ENCODE data around the gene GALNTL6.
A peak's percentile ranks its signal among the peaks of the same experiment; 100 is the strongest.

GALNTL6 gene

GRCh38 chr4:172992648-172993378, 1179.6 kb downstream of the GALNTL6 start:
- no peak for TF ChIP-seq CTCF (IDR thresholded peaks at IDR 0.05; ENCODE audit: poor library complexity, severe bottlenecking)
- no peaks in the 10 kb centered on the region for H3K27me3 ChIP-seq (ENCODE audit: insufficient read depth, poor library complexity, severe bottlenecking)
- H3K36me3 ChIP-seq (ENCODE audit: low read depth): no peaks in the 10 kb centered on the region
- H3K4me1 ChIP-seq (ENCODE audit: insufficient read depth, poor library complexity, severe bottlenecking): peaks cover 26% of the 10 kb centered on the region
- no peak overlapping the region for H3K27ac ChIP-seq (ENCODE audit: poor library complexity, severe bottlenecking)
- peaks cover 5% of the 10 kb centered on the region for H3K9me3 ChIP-seq (ENCODE audit: severe bottlenecking)
- no peak for ATAC-seq (ENCODE audit: low read depth)
- no peak for DNase-seq (ENCODE audit: low spot score)
- H3K4me3 ChIP-seq (ENCODE audit: severe bottlenecking): no peak overlapping the region

- H3K9me3 ChIP-seq (ENCODE audit: severe bottlenecking): no peaks in the 10 kb centered on the region
- no peak for TF ChIP-seq CTCF (IDR thresholded peaks at IDR 0.05; ENCODE audit: poor library complexity, severe bottlenecking)
- no peak for ATAC-seq (ENCODE audit: low read depth)
- DNase-seq (ENCODE audit: low spot score): no peak
- H3K4me3 ChIP-seq (ENCODE audit: severe bottlenecking): no peak overlapping the region
- no peak overlapping the region for H3K27ac ChIP-seq (ENCODE audit: poor library complexity, severe bottlenecking)
- no peaks in the 10 kb centered on the region for H3K27me3 ChIP-seq (ENCODE audit: insufficient read depth, poor library complexity, severe bottlenecking)
- no peaks in the 10 kb centered on the region for H3K36me3 ChIP-seq (ENCODE audit: low read depth)
- peaks cover 41% of the 10 kb centered on the region for H3K4me1 ChIP-seq (ENCODE audit: insufficient read depth, poor library complexity, severe bottlenecking)
Observed at GRCh38 chr4:172995161-172995560, 1182.0 kb downstream of the GALNTL6 start.

GRCh38 chr4:172995704-172996103, 1182.5 kb downstream of the GALNTL6 start:
- TF ChIP-seq CTCF (IDR thresholded peaks at IDR 0.05; ENCODE audit: poor library complexity, severe bottlenecking): no peak
- DNase-seq (ENCODE audit: low spot score) (no peak), ATAC-seq (ENCODE audit: low read depth) (no peak)
- no peaks in the 10 kb centered on the region for H3K36me3 ChIP-seq (ENCODE audit: low read depth)
- peaks cover 41% of the 10 kb centered on the region for H3K4me1 ChIP-seq (ENCODE audit: insufficient read depth, poor library complexity, severe bottlenecking)
- H3K9me3 ChIP-seq (ENCODE audit: severe bottlenecking): no peaks in the 10 kb centered on the region
- H3K27ac ChIP-seq (ENCODE audit: poor library complexity, severe bottlenecking): peak overlapping the region; percentile 75
- H3K4me3 ChIP-seq (ENCODE audit: severe bottlenecking): no peak overlapping the region
- no peaks in the 10 kb centered on the region for H3K27me3 ChIP-seq (ENCODE audit: insufficient read depth, poor library complexity, severe bottlenecking)

GRCh38 chr4:172996571-172997216, 1183.5 kb downstream of the GALNTL6 start:
- Histone ChIP-seq H3K36me3 (ENCODE audit: low read depth) (no peaks in the 10 kb centered on the region), H3K4me3 (ENCODE audit: severe bottlenecking) (no peak overlapping the region), H3K27ac (ENCODE audit: poor library complexity, severe bottlenecking) (peak overlapping the region; percentile 75), H3K9me3 (ENCODE audit: severe bottlenecking) (no peaks in the 10 kb centered on the region), H3K27me3 (ENCODE audit: insufficient read depth, poor library complexity, severe bottlenecking) (no peaks in the 10 kb centered on the region), H3K4me1 (ENCODE audit: insufficient read depth, poor library complexity, severe bottlenecking) (peaks cover 49% of the 10 kb centered on the region)
- DNase-seq (ENCODE audit: low spot score) (no peak), ATAC-seq (ENCODE audit: low read depth) (peak; percentile 93)
- no peak for TF ChIP-seq CTCF (IDR thresholded peaks at IDR 0.05; ENCODE audit: poor library complexity, severe bottlenecking)

GRCh38 chr4:172997217-172997609, 1184.0 kb downstream of the GALNTL6 start:
- H3K4me3 ChIP-seq (ENCODE audit: severe bottlenecking): no peak overlapping the region
- H3K9me3 ChIP-seq (ENCODE audit: severe bottlenecking): no peaks in the 10 kb centered on the region
- peaks cover 54% of the 10 kb centered on the region for H3K4me1 ChIP-seq (ENCODE audit: insufficient read depth, poor library complexity, severe bottlenecking)
- H3K36me3 ChIP-seq (ENCODE audit: low read depth): no peaks in the 10 kb centered on the region
- no peaks in the 10 kb centered on the region for H3K27me3 ChIP-seq (ENCODE audit: insufficient read depth, poor library complexity, severe bottlenecking)
- no peak for TF ChIP-seq CTCF (IDR thresholded peaks at IDR 0.05; ENCODE audit: poor library complexity, severe bottlenecking)
- DNase-seq (ENCODE audit: low spot score): no peak
- H3K27ac ChIP-seq (ENCODE audit: poor library complexity, severe bottlenecking): peak overlapping the region; percentile 75
- no peak for ATAC-seq (ENCODE audit: low read depth)

Data from RWPE2 (cell line).